B cell (primary cell): ENCODE measurements around the gene TPBGL. TPM values are rescaled to one million over a fixed set of nuclear protein-coding genes. Genes with fewer than 3 reads are reported as not detected.

ENCODE experiments used
- ATAC-seq: fragments of 200-7000 bp; cut with Tn5 transposase; one replicate; pipeline ENCODE4 v1.10.0; 2021; ENCODE audit warnings: low read depth, mild to moderate bottlenecking, moderate number of reproducible peaks, moderate library complexity
- CTCF ChIA-PET: fragments of 350-600 bp; sonication (Branson Sonifier 250); formaldehyde crosslinking; loops from one replicate; lab custom pipeline; 2021; ENCODE audit warnings: antibody characterized with exemption, inconsistent platforms; lab: Charles Lee
- POLR2A ChIA-PET: fragments of 350-600 bp; sonication (Branson Sonifier 250); formaldehyde crosslinking; loops from one replicate; lab custom pipeline; 2021; ENCODE audit warnings: antibody characterized with exemption; lab: Charles Lee
- DNase-seq: peaks from one replicate; pipeline ENCODE4 v3.0.0; 2013
- H2AFZ ChIP-seq: 2 replicates; pipeline ENCODE4 v1.6.1; 2012; ENCODE audit warnings: mild to moderate bottlenecking, low read depth, low read length; ENCODE audit not compliant: insufficient read depth, poor library complexity, severe bottlenecking
- H3K27ac ChIP-seq, 2 donors: 1 replicate in 1 of 2; 2 replicates in 1 of 2; pipeline ENCODE4 v1.5.1; 2012 to 2013; ENCODE audit warnings: low read length in 2 of 2, mild to moderate bottlenecking in 2 of 2, moderate library complexity in 1 of 2
- H3K27me3 ChIP-seq, 4 experiments: fragments of 200-600 bp in 1 of 4; sonication (generic) in 1 of 4; replicated peaks in 1 of 4; 1 replicate in 2 of 4; 2 replicates in 2 of 4; pipeline versions ENCODE4 v1.6.1 to v1.7.0; 2013 to 2016; ENCODE audit warnings: low read length in 3 of 4, mild to moderate bottlenecking in 2 of 4, mixed read lengths in 1 of 4, moderate library complexity in 1 of 4; ENCODE audit not compliant: insufficient read depth in 4 of 4, control insufficient read depth in 3 of 4; ENCODE audit errors: control extremely low read depth in 1 of 4
- H3K36me3 ChIP-seq, 2 experiments: replicated peaks in 1 of 2; 1 replicate in 1 of 2; 2 replicates in 1 of 2; pipeline versions ENCODE4 v1.6.1 to v1.7.1; 2013; ENCODE audit warnings: low read length in 1 of 2; ENCODE audit not compliant: insufficient read depth in 2 of 2, control insufficient read depth in 1 of 2; ENCODE audit errors: control extremely low read depth in 1 of 2, extremely low read depth in 1 of 2
- H3K4me1 ChIP-seq, 2 donors: fragments of 200-600 bp in 1 of 2; sonication (generic) in 1 of 2; 1 replicate in 1 of 2; 2 replicates in 1 of 2; pipeline versions ENCODE4 v1.5.1 to v1.6.1; 2013 to 2017; ENCODE audit warnings: low read length in 2 of 2; ENCODE audit not compliant: control insufficient read depth in 2 of 2, insufficient read depth in 2 of 2
- H3K4me2 ChIP-seq: replicated peaks from 2 replicates; pipeline ENCODE3; 2012; ENCODE audit warnings: mild to moderate bottlenecking, low read depth, low read length; ENCODE audit not compliant: poor library complexity, severe bottlenecking
- H3K4me3 ChIP-seq, 5 experiments: fragments of 200-600 bp in 1 of 5; sonication (generic) in 1 of 5; 1 replicate in 3 of 5; 2 replicates in 2 of 5; pipeline versions ENCODE4 v1.5.1 to v1.7.0; 2011 to 2016; ENCODE audit warnings: low read length in 4 of 5, mild to moderate bottlenecking in 4 of 5, low read depth in 2 of 5, control low read depth in 1 of 5, moderate library complexity in 1 of 5; ENCODE audit not compliant: insufficient read depth in 1 of 5; ENCODE audit errors: control extremely low read depth in 1 of 5, extremely low read depth in 1 of 5
- H3K79me2 ChIP-seq: fragments of 200-600 bp; sonication (generic); one replicate; pipeline ENCODE4 v1.6.0; 2016; ENCODE audit warnings: low read length; ENCODE audit not compliant: control insufficient read depth, insufficient read depth
- H3K9ac ChIP-seq: fragments of 200-600 bp; sonication (generic); 2 replicates; pipeline ENCODE4 v1.6.1; 2017; ENCODE audit warnings: mild to moderate bottlenecking, low read length, moderate library complexity
- H3K9me3 ChIP-seq, 3 donors: one replicate each; pipeline versions ENCODE4 v1.6.1 to v1.7.1; 2013; ENCODE audit warnings: low read length in 2 of 3; ENCODE audit not compliant: control insufficient read depth in 2 of 3, insufficient read depth in 1 of 3; ENCODE audit errors: control extremely low read depth in 1 of 3
- H4K20me1 ChIP-seq: 2 replicates; pipeline ENCODE4 v1.6.0; 2012; ENCODE audit warnings: mild to moderate bottlenecking, low read length; ENCODE audit not compliant: insufficient read depth, control insufficient read depth, poor library complexity, severe bottlenecking
- H3K27ac Mint-ChIP-seq: one replicate; pipeline ENCODE4 v1.8.0; 2021; ENCODE audit warnings: mixed read lengths
- H3K27me3 Mint-ChIP-seq: one replicate; pipeline ENCODE4 v1.8.0; 2021; ENCODE audit warnings: mixed read lengths
- H3K4me1 Mint-ChIP-seq: one replicate; pipeline ENCODE4 v1.8.0; 2021; ENCODE audit warnings: mixed read lengths
- H3K4me3 Mint-ChIP-seq: one replicate; pipeline ENCODE4 v1.8.0; 2021; ENCODE audit warnings: mixed read lengths
- H3K9me3 Mint-ChIP-seq: one replicate; pipeline ENCODE4 v1.8.0; 2022; ENCODE audit warnings: mixed read lengths; ENCODE audit not compliant: insufficient read depth
- EZH2 ChIP-seq: IDR thresholded peaks from 2 replicates; pipeline ENCODE4 v1.6.1; 2012; ENCODE audit warnings: borderline replicate concordance, low read depth, mild to moderate bottlenecking, moderate library complexity, low read length; ENCODE audit not compliant: insufficient read depth, poor library complexity, severe bottlenecking
- WGBS: methylation state at CpG from one replicate; pipeline ENCODE4 v1.1.5; 2013; ENCODE audit warnings: missing lambda C conversion rate; ENCODE audit not compliant: insufficient coverage; 5-methylcytosine and 5-hydroxymethylcytosine counted together
- intact Hi-C: fragments of 100-400 bp; cut with micrococcal nuclease; formaldehyde crosslinking; loops from one replicate; pipeline ENCODE4 v1.10.0; 2022
- polyA plus RNA-seq: library from polyadenylated mRNA; depleted of rRNA; stranded (reverse); fragments of >200 nt; gene quantifications from 2 replicates; pipeline ENCODE4 v1.2.3, GENCODE V29; 2012
- total RNA-seq, 2 donors: library from RNA; stranded (reverse); fragments of 120-200 nt in 1 of 2; gene quantifications; 1 replicate in 1 of 2; 2 replicates in 1 of 2; pipeline versions ENCODE4 v1.2.3 to v1.2.4, GENCODE V29; 2013 to 2022
- TF ChIP-seq, protein P1 (sequence below): fragments of 200-600 bp; IDR thresholded peaks from one replicate; pipeline ENCODE4 v1.8.0; 2022; ENCODE audit warnings: antibody characterized with exemption, mild to moderate bottlenecking

The TPBGL gene
- total and polyA plus RNA-seq, 2 donors (not counting 1 experiment from before 2014, with no cell fraction given): not detected

DNA sequence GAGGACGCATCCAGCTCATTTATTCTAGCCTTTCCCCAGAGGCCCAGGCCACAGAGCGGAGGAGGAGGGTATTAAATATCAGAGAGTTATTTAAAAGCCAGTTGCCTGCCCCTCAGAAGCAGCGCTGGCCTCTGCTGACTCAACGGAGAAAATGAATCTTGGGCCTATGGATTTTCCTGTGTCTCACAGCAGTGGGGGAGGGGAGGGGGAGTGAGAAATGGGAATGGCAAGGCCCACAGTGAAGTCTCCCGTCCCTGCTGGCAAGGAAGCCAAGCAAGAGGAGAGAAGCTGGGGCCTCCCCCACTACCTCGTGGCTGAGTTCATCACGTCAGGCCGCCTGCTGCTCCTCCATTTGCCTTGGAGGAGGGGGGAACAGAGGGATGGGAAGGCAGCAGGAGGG lies 4.5 kb upstream of the TPBGL start:
- POLR2A ChIA-PET: no interaction called here
- no peaks in the 10 kb centered on the region for H3K79me2 ChIP-seq
- Mint-ChIP-seq H3K27me3 (peaks cover 66% of the 10 kb centered on the region), H3K27ac (no peak overlapping the region), H3K4me1 (peaks cover 2% of the 10 kb centered on the region), H3K9me3 (no peaks in the 10 kb centered on the region), H3K4me3 (no peak overlapping the region)
- no peaks in the 10 kb centered on the region for H3K36me3 ChIP-seq
- H4K20me1 ChIP-seq: no peaks in the 10 kb centered on the region
- peaks cover 0 to 51% (median 19%) of the 10 kb centered on the region in 4 experiments for H3K27me3 ChIP-seq
- 76% methylated on average over 4 of the region's 8 CpGs for WGBS
- intact Hi-C loops: no loop called here
- H3K4me3 ChIP-seq: no peak overlapping the region
- no peaks in the 10 kb centered on the region for H3K9me3 ChIP-seq
- ATAC-seq (no peak), DNase-seq (no peak)
- no peak overlapping the region for H2AFZ ChIP-seq
- H3K27ac ChIP-seq: no peak overlapping the region
- H3K4me1 ChIP-seq: peaks cover 6 to 10% of the 10 kb centered on the region in 2 donors
- H3K9ac ChIP-seq: no peak overlapping the region
- no peak overlapping the region for H3K4me2 ChIP-seq
- TF ChIP-seq, protein P1, sequence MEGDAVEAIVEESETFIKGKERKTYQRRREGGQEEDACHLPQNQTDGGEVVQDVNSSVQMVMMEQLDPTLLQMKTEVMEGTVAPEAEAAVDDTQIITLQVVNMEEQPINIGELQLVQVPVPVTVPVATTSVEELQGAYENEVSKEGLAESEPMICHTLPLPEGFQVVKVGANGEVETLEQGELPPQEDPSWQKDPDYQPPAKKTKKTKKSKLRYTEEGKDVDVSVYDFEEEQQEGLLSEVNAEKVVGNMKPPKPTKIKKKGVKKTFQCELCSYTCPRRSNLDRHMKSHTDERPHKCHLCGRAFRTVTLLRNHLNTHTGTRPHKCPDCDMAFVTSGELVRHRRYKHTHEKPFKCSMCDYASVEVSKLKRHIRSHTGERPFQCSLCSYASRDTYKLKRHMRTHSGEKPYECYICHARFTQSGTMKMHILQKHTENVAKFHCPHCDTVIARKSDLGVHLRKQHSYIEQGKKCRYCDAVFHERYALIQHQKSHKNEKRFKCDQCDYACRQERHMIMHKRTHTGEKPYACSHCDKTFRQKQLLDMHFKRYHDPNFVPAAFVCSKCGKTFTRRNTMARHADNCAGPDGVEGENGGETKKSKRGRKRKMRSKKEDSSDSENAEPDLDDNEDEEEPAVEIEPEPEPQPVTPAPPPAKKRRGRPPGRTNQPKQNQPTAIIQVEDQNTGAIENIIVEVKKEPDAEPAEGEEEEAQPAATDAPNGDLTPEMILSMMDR: no peak
- no peak for TF ChIP-seq EZH2
- CTCF ChIA-PET: no interaction called here

DNA sequence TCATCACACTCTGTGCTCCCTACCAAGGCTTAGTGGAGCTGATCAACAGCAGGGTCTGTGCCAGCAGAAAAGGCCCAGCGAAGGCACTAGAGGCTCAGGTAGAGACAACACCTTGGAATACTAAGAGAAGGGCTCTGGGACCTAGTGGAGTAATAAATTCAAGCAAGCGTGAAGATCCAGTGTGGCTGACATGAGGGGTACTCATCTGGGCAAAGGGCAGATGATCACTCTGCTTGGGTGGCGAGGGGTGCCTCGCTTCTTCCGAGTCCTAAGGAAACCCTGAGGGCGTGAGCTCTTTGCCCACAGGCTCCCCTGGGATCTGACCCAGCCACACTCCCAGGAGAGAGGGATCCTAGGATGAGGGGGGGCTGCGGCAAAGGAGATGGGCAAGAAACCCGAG lies 3.5 kb upstream of the TPBGL start:
- Histone ChIP-seq H3K36me3 (no peaks in the 10 kb centered on the region), H2AFZ (no peak overlapping the region), H3K27ac (no peak overlapping the region), H4K20me1 (no peaks in the 10 kb centered on the region), H3K4me1 (peaks cover 7 to 11% of the 10 kb centered on the region in 2 donors), H3K79me2 (no peaks in the 10 kb centered on the region), H3K4me2 (no peak overlapping the region), H3K4me3 (no peak overlapping the region), H3K9me3 (no peaks in the 10 kb centered on the region), H3K27me3 (peaks cover 0 to 47% (median 19%) of the 10 kb centered on the region in 4 experiments), H3K9ac (no peak overlapping the region)
- ChIA-PET CTCF (interaction anchor here (1.0 to 1.6 kb wide), 2 partner anchors 11 to 96 kb away, joined by 3 to 5 read pairs; no protein-coding TSS in a partner anchor), POLR2A (no interaction called here)
- WGBS: 86% methylated on average over 7 of the region's 8 CpGs
- intact Hi-C loops: no loop called here
- Mint-ChIP-seq H3K9me3 (no peaks in the 10 kb centered on the region), H3K4me1 (peaks cover 2% of the 10 kb centered on the region), H3K27me3 (peaks cover 61% of the 10 kb centered on the region), H3K4me3 (no peak overlapping the region), H3K27ac (no peak overlapping the region)
- ATAC-seq (no peak), DNase-seq (no peak)
- TF ChIP-seq EZH2: no peak
- TF ChIP-seq, protein P1: no peak
